HEK293 (cell line): ENCODE data around the gene RABEP2.
A peak's percentile ranks its signal among the peaks of the same experiment; 100 is the strongest.

Source experiments
- AEBP2 ChIP-seq: fragments of 450-650 bp; formaldehyde crosslinking; IDR thresholded peaks from 2 replicates; pipeline ENCODE4 v1.5.1; 2016; ENCODE audit warnings: missing biosample characterization, missing genetic modification characterization, borderline replicate concordance
- CTCF ChIP-seq: fragments of 450-650 bp; formaldehyde crosslinking; IDR thresholded peaks from 2 replicates; pipeline ENCODE4 v1.5.1; 2016; ENCODE audit warnings: missing biosample characterization, missing genetic modification characterization
- GFI1B ChIP-seq: fragments of 450-650 bp; formaldehyde crosslinking; IDR thresholded peaks from 2 replicates; pipeline ENCODE4 v1.5.1; 2016; ENCODE audit warnings: missing biosample characterization, missing genetic modification characterization
- GLIS2 ChIP-seq: fragments of 450-650 bp; formaldehyde crosslinking; IDR thresholded peaks from 2 replicates; pipeline ENCODE4 v1.5.1; 2016; ENCODE audit warnings: missing biosample characterization, missing genetic modification characterization
- KLF10 ChIP-seq: fragments of 450-650 bp; IDR thresholded peaks from 2 replicates; pipeline ENCODE4 v1.5.1; 2018; ENCODE audit warnings: missing biosample characterization, mild to moderate bottlenecking, missing genetic modification characterization
- OSR2 ChIP-seq: fragments of 450-650 bp; formaldehyde crosslinking; IDR thresholded peaks from 2 replicates; pipeline ENCODE4 v1.5.1; 2016; ENCODE audit warnings: missing biosample characterization, missing genetic modification characterization
- PRDM10 ChIP-seq: fragments of 450-650 bp; formaldehyde crosslinking; IDR thresholded peaks from 2 replicates; pipeline ENCODE4 v1.5.1; 2016; ENCODE audit warnings: missing biosample characterization, missing genetic modification characterization
- RBAK ChIP-seq: fragments of 450-650 bp; formaldehyde crosslinking; IDR thresholded peaks from 2 replicates; pipeline ENCODE4 v1.5.1; 2016; ENCODE audit warnings: missing biosample characterization, missing genetic modification characterization
- ZBTB26 ChIP-seq: fragments of 450-650 bp; formaldehyde crosslinking; optimal IDR thresholded peaks from 2 replicates; pipeline ENCODE3; 2016; ENCODE audit warnings: missing biosample characterization, mild to moderate bottlenecking, missing genetic modification characterization
- ZNF18 ChIP-seq: fragments of 450-650 bp; formaldehyde crosslinking; IDR thresholded peaks from 2 replicates; pipeline ENCODE4 v1.5.1; 2016; ENCODE audit warnings: missing biosample characterization, missing genetic modification characterization
- ZNF23 ChIP-seq: fragments of 450-650 bp; formaldehyde crosslinking; IDR thresholded peaks from 2 replicates; pipeline ENCODE4 v1.5.1; 2016; ENCODE audit warnings: missing biosample characterization, missing genetic modification characterization, borderline replicate concordance
- ZNF266 ChIP-seq: fragments of 450-650 bp; formaldehyde crosslinking; IDR thresholded peaks from 2 replicates; pipeline ENCODE4 v1.5.1; 2016; ENCODE audit warnings: missing biosample characterization, missing genetic modification characterization, low read depth
- ZNF341 ChIP-seq: fragments of 450-650 bp; formaldehyde crosslinking; IDR thresholded peaks from 2 replicates; pipeline ENCODE4; 2016; ENCODE audit warnings: low read depth, missing biosample characterization, missing genetic modification characterization
- ZNF48 ChIP-seq: fragments of 450-650 bp; formaldehyde crosslinking; IDR thresholded peaks from 2 replicates; pipeline ENCODE4 v1.5.1; 2016; ENCODE audit warnings: missing biosample characterization, missing genetic modification characterization
- ZNF518A ChIP-seq: fragments of 450-650 bp; formaldehyde crosslinking; conservative IDR thresholded peaks from 2 replicates; pipeline ENCODE4 v1.5.1; 2016; ENCODE audit warnings: low read depth, missing biosample characterization, missing genetic modification characterization
- ZNF530 ChIP-seq: fragments of 450-650 bp; formaldehyde crosslinking; IDR thresholded peaks from 2 replicates; pipeline ENCODE4 v1.5.1; 2016; ENCODE audit warnings: low read depth, missing biosample characterization, missing genetic modification characterization
- ZNF549 ChIP-seq: fragments of 450-650 bp; IDR thresholded peaks from 2 replicates; pipeline ENCODE4 v1.5.1; 2018; ENCODE audit warnings: missing biosample characterization, missing genetic modification characterization, mild to moderate bottlenecking, inconsistent platforms, moderate library complexity
- ZNF555 ChIP-seq: fragments of 450-650 bp; formaldehyde crosslinking; conservative IDR thresholded peaks from 2 replicates; pipeline ENCODE4 v1.5.1; 2017; ENCODE audit warnings: missing biosample characterization, mild to moderate bottlenecking, missing genetic modification characterization, inconsistent platforms
- ZNF585B ChIP-seq: fragments of 450-650 bp; formaldehyde crosslinking; IDR thresholded peaks from 2 replicates; pipeline ENCODE4 v1.5.1; 2016; ENCODE audit warnings: missing biosample characterization, missing genetic modification characterization
- ZNF600 ChIP-seq: fragments of 450-650 bp; formaldehyde crosslinking; IDR thresholded peaks from 2 replicates; pipeline ENCODE4 v1.5.1; 2016; ENCODE audit warnings: missing biosample characterization, missing genetic modification characterization
- ZNF701 ChIP-seq: fragments of 450-650 bp; formaldehyde crosslinking; IDR thresholded peaks from 2 replicates; pipeline ENCODE4 v1.5.1; 2016; ENCODE audit warnings: missing biosample characterization, missing genetic modification characterization
- ZNF843 ChIP-seq: fragments of 450-650 bp; formaldehyde crosslinking; IDR thresholded peaks from 2 replicates; pipeline ENCODE4 v1.5.1; 2016; ENCODE audit warnings: missing biosample characterization, missing genetic modification characterization
- ZSCAN23 ChIP-seq: fragments of 450-650 bp; formaldehyde crosslinking; IDR thresholded peaks from 2 replicates; pipeline ENCODE4 v1.5.1; 2016; ENCODE audit warnings: missing biosample characterization, missing genetic modification characterization

Gene RABEP2

GRCh38 chr16:28873543-28874201 is 51.4 kb downstream of the RABEP2 start (continued):
- TF ChIP-seq GFI1B (tag by site-specific recombination) (no peak), ZNF585B (no peak), ZNF600 (no peak), GLIS2 (no peak), ZNF48 (tag by site-specific recombination) (no peak), ZNF518A (no peak), ZNF341 (tag by site-specific recombination) (peak; percentile 35; the same call in 1 of the 2 replicates), OSR2 (tag by site-specific recombination) (no peak), ZNF266 (tag by site-specific recombination) (no peak), ZSCAN23 (no peak), ZNF23 (tag by site-specific recombination) (no peak), KLF10 (tag by site-specific recombination) (no peak), RBAK (tag by site-specific recombination) (no peak), ZNF701 (tag by site-specific recombination) (no peak), AEBP2 (tag by site-specific recombination) (no peak), CTCF (tag by site-specific recombination) (peak; percentile 78), ZNF555 (tag by site-specific recombination) (no peak), ZNF18 (tag by site-specific recombination) (no peak), ZNF843 (tag by site-specific recombination) (no peak), ZBTB26 (tag by site-specific recombination) (no peak), ZNF549 (tag by site-specific recombination) (no peak), PRDM10 (tag by site-specific recombination) (peak; percentile 56), ZNF530 (tag by site-specific recombination) (no peak)
